ENCODE results near the gene CPSF7. TPM values are rescaled to one million over a fixed set of nuclear protein-coding genes. Genes with fewer than 3 reads are reported as not detected.

The CPSF7 gene
- total and polyA plus RNA-seq, 5 experiments from 2014 or later = 20.6 to 175 (median 34.8) TPM

DNA sequence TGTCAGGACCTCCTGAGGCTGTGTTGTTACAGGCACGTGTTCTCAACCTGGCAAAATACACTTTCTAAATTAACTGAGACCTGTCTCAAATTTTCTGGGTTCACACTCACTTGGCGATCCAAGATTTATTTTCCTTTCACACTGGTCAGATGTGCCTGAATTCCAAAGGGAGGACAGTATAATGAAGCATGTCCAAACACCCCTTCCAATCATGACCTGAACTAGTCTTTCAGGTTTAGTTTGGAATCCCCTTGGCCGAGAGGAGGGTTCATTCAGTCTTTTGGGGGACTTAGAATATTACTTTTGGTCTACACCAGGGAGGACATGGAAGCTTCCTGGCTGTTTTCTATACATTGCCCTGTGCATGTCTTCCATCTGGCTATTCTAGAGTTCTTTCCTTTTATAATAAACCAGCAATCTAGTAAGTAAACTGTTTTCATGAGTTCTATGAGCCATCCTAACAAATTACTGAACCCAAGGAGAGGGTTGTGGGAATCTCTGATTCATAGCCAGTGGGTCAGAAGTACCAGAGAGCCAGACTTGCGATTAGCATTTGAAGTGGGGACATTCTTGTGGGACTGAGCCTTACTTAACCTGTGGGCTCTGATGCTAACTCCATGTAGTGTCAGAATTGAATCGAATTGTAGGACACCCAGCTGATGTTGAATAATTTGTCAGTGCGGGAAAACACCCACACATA is 52.2 kb downstream of the CPSF7 start:
- Mint-ChIP-seq H3K27ac (peak overlapping the region in 2 of 10 donors; percentile 0 to 24), H3K4me3 (no peak overlapping the region), H3K36me3 (peaks cover 0 to 20% (median 8%) of the 10 kb centered on the region in 3 donors), H3K9me3 (no peaks in the 10 kb centered on the region), H3K27me3 (no peaks in the 10 kb centered on the region), H3K4me1 (no peaks in the 10 kb centered on the region)
- DNase-seq (no peak), ATAC-seq (no peak)
- POLR2A ChIA-PET = no interaction called here

DNA sequence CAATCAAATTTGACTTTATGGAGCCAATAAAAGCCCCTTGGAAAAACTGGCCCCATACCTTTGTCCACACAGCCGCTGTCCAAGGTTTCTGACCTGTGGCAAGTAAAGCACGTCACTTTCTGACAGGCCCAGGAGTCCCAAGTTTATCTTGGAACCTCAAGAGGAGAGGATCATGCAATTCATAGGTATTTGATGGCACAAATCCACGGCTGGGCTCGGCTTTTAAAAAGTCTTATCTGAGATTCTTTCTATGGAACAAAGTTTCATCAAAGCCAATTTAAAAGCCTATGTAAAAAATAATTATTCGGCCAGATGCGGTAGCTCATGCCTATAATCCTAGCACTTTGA is 54.0 kb downstream of the CPSF7 start:
- Mint-ChIP-seq H3K27ac (no peak overlapping the region), H3K4me1 (no peaks in the 10 kb centered on the region), H3K9me3 (no peaks in the 10 kb centered on the region), H3K4me3 (no peak overlapping the region), H3K36me3 (peaks cover 0 to 26% (median 8%) of the 10 kb centered on the region in 3 donors), H3K27me3 (no peaks in the 10 kb centered on the region)
- ATAC-seq (no peak), DNase-seq (no peak)
- POLR2A ChIA-PET = interaction anchor here (0.7 kb wide), 1 partner anchor 59 kb away, joined by 5 read pairs; no protein-coding TSS in a partner anchor

DNA sequence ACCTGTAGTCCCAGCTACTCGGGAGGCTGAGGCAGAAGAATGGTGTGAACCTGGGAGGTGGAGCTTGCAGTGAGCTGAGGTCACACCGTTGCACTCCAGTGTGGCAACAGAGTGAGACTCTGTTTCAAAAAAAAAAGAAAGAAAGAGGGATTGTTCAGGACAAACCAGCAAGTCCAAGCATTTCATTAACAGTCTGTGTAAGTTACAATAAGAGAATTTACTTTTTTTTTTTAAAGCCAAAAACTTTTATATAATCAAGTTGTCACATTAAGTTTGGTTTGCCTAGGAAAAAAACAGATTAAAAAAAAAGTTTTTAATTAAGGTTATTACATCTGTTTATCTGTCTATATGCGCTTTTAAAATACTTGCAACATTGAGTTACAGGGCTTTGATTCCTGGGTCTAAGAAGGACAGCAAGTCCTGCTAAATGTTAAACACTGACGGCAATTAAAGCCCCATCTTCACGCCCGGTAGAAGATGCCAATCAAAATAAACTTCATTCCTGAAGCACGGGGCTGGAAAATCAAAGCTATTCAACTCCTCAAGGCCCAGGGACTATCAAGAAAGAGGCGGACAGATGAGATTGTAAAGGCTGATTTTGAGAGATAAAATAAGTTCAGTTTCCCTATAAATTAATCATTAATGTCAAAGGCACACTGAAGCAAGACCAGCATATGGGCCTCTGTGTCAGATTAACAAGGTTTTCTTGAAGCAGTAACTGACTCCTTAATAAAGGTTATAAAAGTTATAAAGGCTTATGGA is 56.9 kb downstream of the CPSF7 start:
- no peak for DNase-seq

DNA sequence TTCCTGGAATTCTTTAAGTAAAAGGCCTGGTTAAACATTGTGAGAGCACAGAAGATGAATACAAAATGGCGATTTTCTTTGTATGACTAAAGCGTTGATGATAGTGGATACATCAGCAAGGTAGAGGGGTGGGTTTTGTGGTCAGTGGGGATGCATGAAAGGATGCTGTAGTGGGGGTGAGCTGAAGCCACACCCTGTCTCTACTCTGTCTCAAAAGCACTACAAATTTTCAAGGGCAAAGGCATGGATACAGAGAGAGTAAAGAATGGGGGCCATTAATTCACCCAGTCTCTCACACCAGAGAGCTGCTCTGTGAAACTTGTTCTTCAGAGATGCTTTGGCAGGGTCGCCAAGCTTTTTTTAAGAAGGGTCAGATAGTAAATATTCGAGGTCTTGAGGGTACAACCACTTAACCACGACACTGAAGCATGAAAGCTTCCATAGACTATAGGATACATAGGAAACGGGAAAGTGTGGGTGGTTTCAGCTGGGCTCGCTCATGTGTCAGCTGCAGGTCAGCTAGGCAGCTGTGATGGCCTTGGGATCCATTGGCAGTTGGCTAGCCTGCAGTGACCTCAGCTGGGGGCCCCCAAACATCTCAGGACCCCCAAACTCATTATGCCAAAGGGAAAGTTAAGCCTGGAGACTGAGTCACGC is 59.3 kb downstream of the CPSF7 start:
- POLR2A ChIA-PET = interaction anchor here (3.7 kb wide), 1 partner anchor 8 kb away, joined by 12 read pairs; the partner anchor contains the start of genes CYB561A3 and TMEM138
- Mint-ChIP-seq H3K4me1 (peaks cover 0 to 9% (median 5%) of the 10 kb centered on the region in 4 donors), H3K4me3 (no peak overlapping the region), H3K36me3 (peaks cover 0 to 62% (median 15%) of the 10 kb centered on the region in 3 donors), H3K27me3 (no peaks in the 10 kb centered on the region), H3K27ac (peak overlapping the region in 5 of 10 donors; percentile 6 to 77 (median 39)), H3K9me3 (no peaks in the 10 kb centered on the region)
- ATAC-seq (peak in 1 of 2 donors; percentile 35), DNase-seq (no peak)

More for the DNA sequence above, 56.9 kb downstream of the CPSF7 start:
- peak overlapping the region in 3 of 10 donors; percentile 23 to 38 (median 37) for H3K27ac Mint-ChIP-seq
- H3K36me3 Mint-ChIP-seq = peaks cover 0 to 52% (median 13%) of the 10 kb centered on the region in 3 donors
- peaks cover 0 to 9% (median 5%) of the 10 kb centered on the region in 4 donors for H3K4me1 Mint-ChIP-seq
- no peak overlapping the region for H3K4me3 Mint-ChIP-seq
- no peaks in the 10 kb centered on the region for H3K27me3 Mint-ChIP-seq
- ATAC-seq = no peak
- POLR2A ChIA-PET = interaction anchor here (3.7 kb wide), 1 partner anchor 11 kb away, joined by 12 read pairs; the partner anchor contains the start of genes CYB561A3 and TMEM138
- no peaks in the 10 kb centered on the region for H3K9me3 Mint-ChIP-seq

DNA sequence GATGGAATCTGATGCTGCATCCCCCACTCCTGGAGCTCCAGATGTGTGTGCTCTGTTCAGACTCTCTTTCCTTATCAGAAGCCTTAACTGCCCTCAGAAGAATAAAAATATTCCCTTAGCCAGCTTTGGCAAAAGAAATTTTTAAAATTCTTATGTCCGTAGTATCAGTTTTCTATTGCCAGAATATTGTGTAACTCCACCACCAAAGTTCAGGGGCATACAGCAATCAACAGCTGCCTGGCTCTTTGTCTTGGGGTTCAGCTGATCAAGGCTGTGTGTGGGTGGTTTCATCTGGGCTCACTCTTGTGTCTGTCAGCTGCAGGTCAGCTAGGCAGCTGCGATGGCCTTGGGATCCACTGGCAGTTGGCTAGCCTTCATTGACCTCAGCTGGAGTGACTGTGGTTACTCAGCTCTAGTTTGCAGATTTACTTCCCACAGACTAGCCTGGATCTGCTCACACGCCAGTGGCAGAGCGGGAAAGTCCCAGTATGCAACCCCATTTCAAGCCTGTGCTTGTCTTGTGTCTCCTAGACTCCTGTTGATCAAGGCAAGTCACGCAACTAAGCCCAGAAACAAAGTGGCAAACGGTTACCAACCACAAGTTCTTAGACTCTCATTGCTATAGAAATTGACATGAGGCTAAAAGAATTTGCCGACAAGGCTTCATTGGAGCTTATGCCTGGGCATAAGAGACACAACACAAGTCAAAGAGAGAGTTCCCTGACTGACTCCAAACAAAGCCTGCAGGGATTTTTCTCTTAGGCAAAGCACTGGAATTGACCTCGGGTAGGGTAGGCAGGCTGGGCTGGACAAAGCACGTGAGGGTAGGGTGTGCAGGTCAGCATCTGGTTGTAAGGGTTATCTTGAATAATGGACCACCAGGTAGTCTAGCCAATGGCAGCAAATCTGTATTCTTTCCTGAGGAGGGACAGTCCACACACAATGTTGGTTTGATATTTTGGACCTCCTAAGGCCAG is 60.1 kb downstream of the CPSF7 start:
- Mint-ChIP-seq H3K36me3 (peaks cover 0 to 63% (median 12%) of the 10 kb centered on the region in 3 donors), H3K27me3 (no peaks in the 10 kb centered on the region), H3K27ac (peak overlapping the region in 4 of 10 donors; percentile 31 to 61 (median 44)), H3K4me1 (peaks cover 0 to 9% (median 5%) of the 10 kb centered on the region in 4 donors), H3K9me3 (no peaks in the 10 kb centered on the region), H3K4me3 (no peak overlapping the region)
- DNase-seq (no peak), ATAC-seq (no peak)
- POLR2A ChIA-PET = interaction anchor here (3.7 kb wide), 1 partner anchor 8 kb away, joined by 12 read pairs; the partner anchor contains the start of genes CYB561A3 and TMEM138

DNA sequence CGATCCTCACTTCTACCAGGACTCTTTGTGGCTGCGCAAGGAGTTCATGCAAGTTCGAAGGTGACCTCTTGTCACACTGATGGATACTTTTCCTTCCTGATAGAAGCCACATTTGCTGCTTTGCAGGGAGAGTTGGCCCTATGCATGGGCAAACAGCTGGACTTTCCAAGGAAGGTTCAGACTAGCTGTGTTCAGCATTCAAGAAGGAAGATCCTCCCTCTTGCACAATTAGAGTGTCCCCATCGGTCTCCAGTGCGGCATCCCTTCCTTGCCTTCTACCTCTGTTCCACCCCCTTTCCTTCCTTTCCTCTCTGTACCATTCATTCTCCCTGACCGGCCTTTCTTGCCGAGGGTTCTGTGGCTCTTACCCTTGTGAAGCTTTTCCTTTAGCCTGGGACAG is 61.1 kb downstream of the CPSF7 start:
- H3K27me3 Mint-ChIP-seq = no peaks in the 10 kb centered on the region
- ATAC-seq (no peak), DNase-seq (no peak)
- POLR2A ChIA-PET = no interaction called here
- H3K36me3 Mint-ChIP-seq = peaks cover 0 to 70% (median 11%) of the 10 kb centered on the region in 3 donors
- peaks cover 4 to 11% (median 6%) of the 10 kb centered on the region in 4 donors for H3K4me1 Mint-ChIP-seq
- H3K9me3 Mint-ChIP-seq = no peaks in the 10 kb centered on the region
- no peak overlapping the region for H3K4me3 Mint-ChIP-seq
- peak overlapping the region in 2 of 10 donors; percentile 48 to 60 for H3K27ac Mint-ChIP-seq

DNA sequence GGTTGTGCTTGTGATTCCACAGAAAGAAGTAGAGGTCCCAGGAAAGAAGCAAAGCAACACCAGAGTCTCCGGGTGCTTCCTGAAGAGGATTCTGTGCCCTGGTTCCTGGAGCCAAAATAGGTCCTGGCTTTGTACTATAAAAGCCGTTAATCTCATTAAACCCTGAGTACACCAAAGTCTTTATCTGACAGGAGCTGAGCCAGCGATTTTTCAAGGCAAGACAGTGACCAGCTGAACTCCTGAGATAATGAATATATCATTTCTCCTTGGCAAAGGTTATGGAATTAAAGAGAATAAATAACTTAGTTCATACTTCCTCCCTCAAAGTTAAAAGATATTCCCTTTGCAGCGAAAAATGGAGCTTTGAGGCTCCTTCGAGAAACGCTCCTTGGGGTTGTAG is 62.4 kb downstream of the CPSF7 start:
- ATAC-seq = no peak
- Mint-ChIP-seq H3K4me3 (no peak overlapping the region), H3K9me3 (no peaks in the 10 kb centered on the region), H3K27ac (no peak overlapping the region), H3K4me1 (peaks cover 9 to 23% (median 18%) of the 10 kb centered on the region in 4 donors), H3K27me3 (no peaks in the 10 kb centered on the region), H3K36me3 (peaks cover 0 to 67% (median 11%) of the 10 kb centered on the region in 3 donors)
- no peak for DNase-seq
- POLR2A ChIA-PET = no interaction called here

DNA sequence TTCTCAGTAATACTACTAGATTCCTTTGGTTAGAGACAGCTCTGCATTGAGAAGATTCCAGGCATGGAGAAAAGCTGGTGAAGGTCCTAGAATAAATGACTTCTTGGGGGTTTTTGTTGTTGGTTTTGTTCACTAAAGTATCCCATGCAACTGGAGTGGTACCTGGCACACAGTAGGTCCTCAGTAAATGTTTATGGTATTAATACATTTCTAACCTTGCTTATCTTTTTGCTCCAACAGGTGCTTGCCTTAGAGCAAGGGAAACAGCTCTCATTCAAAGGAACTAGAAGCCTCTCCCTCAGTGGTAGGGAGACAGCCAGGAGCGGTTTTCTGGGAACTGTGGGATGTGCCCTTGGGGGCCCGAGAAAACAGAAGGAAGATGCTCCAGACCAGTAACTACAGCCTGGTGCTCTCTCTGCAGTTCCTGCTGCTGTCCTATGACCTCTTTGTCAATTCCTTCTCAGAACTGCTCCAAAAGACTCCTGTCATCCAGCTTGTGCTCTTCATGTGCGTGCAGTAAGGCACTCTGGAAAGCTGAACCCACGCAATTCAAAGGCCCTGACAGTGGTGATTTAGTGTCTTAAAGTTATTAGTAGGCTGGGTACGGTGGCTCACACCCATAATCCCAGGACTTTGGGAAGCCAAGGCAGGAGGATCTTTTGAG is 65.6 kb downstream of the CPSF7 start:
- POLR2A ChIA-PET = interaction anchor here (0.7 to 3.9 kb wide), 6 partner anchors 27 to 1227 kb away, joined by 3 to 46 read pairs (median 38); partner anchors contain the start of genes CPSF7, DDB1, SDHAF2 and TKFC
- H3K9me3 Mint-ChIP-seq = no peaks in the 10 kb centered on the region
- DNase-seq (no peak), ATAC-seq (no peak)
- peaks cover 0 to 51% (median 5%) of the 10 kb centered on the region in 3 donors for H3K36me3 Mint-ChIP-seq
- peak overlapping the region in 8 of 10 donors; percentile 63 to 99 (median 98) for H3K27ac Mint-ChIP-seq
- H3K27me3 Mint-ChIP-seq = no peaks in the 10 kb centered on the region
- H3K4me1 Mint-ChIP-seq = peaks cover 7 to 42% (median 32%) of the 10 kb centered on the region in 4 donors
- H3K4me3 Mint-ChIP-seq = peak overlapping the region in 9 of 10 donors; percentile 95 to 99 (median 97)

DNA sequence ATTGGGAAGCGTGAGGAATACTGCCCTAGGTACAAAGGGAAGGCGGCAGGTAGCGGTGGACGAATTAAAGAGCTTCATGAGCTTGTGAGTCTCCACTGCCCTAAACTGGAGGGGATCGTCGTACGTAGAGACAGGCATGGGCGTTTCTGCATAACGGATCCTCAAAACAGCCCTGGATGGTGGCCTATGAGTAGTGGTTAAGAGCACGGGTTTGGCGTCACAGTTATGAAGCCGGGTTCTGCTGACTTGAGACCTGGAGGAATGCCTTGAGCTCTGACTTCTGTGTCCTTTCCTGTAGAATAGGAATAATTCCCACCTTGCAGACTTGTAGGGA is 67.3 kb downstream of the CPSF7 start:
- H3K27me3 Mint-ChIP-seq = no peaks in the 10 kb centered on the region
- no peaks in the 10 kb centered on the region for H3K9me3 Mint-ChIP-seq
- peaks cover 7 to 54% (median 35%) of the 10 kb centered on the region in 4 donors for H3K4me1 Mint-ChIP-seq
- H3K36me3 Mint-ChIP-seq = peaks cover 0 to 37% (median 5%) of the 10 kb centered on the region in 3 donors
- ATAC-seq (peak; percentile 37 to 68), DNase-seq (peak in 8 of 10 donors; percentile 19 to 78 (median 58))
- H3K4me3 Mint-ChIP-seq = peak overlapping the region; percentile 95 to 99 (median 97)
- peak overlapping the region; percentile 95 to 99 (median 98) for H3K27ac Mint-ChIP-seq
- POLR2A ChIA-PET = interaction anchor here (0.7 to 3.9 kb wide), 13 partner anchors 9 to 448 kb away, joined by 3 to 46 read pairs (median 4); partner anchors contain the start of genes CPSF7, DDB1, SDHAF2 and TKFC

DNA sequence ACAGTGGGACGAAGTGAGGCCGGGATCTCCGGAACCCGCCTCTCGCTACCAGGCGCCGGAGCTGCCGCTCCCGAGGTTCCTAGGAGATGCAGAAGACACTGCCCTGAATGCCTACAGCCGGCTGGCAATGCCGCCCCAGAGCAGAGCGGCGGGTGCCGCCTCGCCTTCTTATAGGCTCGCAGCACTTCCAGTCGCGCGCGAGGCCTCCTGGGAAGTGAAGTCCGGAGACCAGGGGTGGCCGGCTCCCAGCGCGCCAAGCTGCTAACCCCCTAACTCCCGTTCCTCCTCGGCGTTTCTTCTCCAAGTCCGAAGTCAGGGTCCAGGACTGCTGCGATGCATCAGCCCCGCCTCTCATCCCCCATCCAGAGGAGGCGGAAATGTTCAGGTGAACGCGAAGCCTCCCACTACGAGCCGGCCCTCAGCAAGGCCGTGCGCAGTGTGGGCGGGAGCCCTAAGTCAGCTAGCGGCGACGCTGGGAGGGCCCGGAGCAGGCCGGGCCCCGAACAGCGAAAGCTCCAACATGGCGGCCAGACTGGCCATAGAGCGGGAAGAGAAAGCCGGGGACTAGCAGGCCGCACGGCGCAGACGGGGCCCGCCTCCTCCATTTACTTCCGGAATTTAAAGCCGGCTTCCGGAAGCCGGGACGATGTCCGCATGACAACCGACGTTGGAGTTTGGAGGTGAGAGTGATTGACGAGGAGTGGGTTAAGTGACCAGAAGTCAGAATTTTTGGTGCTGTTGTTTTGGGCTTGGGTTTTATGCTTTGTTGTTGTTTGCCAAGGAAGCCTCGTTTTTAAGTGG is 67.8 kb downstream of the CPSF7 start, which contains the start of the genes CYB561A3 and TMEM138:
TSS of gene CYB561A3 (minus strand) at position 142 of the 801 bp plus-strand sequence. CDS start 5,169 bp downstream, outside the sequence.
TSS of gene TMEM138 (plus strand) at position 634 of the 801 bp plus-strand sequence. CDS start 2,017 bp downstream, outside the sequence.
- H3K27me3 Mint-ChIP-seq = no peaks in the 10 kb centered on the region
- no peaks in the 10 kb centered on the region for H3K9me3 Mint-ChIP-seq
- H3K27ac Mint-ChIP-seq = peak within 1 kb of the TSS; percentile 95 to 99 (median 98)
- DNase-seq (peak; percentile 77 to 91 (median 82)), ATAC-seq (peak; percentile 86 to 92)
- H3K36me3 Mint-ChIP-seq = peaks cover 0 to 32% (median 3%) of the 10 kb centered on the region in 3 donors
- H3K4me1 Mint-ChIP-seq = peaks cover 7 to 59% (median 36%) of the 10 kb centered on the region in 4 donors
- POLR2A ChIA-PET = interaction anchor here (0.6 to 3.9 kb wide), 14 partner anchors 10 to 447 kb away, joined by 3 to 46 read pairs (median 6); partner anchors contain the start of genes CPSF7, DDB1, SDHAF2 and TKFC
- H3K4me3 Mint-ChIP-seq = peak within 1 kb of the TSS; percentile 95 to 99 (median 97)

All from naive thymus-derived CD8-positive, alpha-beta T cell (primary cell).